ENCODE data around the gene TMEM132C. TPM values are rescaled to one million over a fixed set of nuclear protein-coding genes. Genes with fewer than 3 reads are reported as not detected.

TMEM132C gene
- total RNA-seq, 1 donor from 2014 or later: 0.29 TPM

DNA sequence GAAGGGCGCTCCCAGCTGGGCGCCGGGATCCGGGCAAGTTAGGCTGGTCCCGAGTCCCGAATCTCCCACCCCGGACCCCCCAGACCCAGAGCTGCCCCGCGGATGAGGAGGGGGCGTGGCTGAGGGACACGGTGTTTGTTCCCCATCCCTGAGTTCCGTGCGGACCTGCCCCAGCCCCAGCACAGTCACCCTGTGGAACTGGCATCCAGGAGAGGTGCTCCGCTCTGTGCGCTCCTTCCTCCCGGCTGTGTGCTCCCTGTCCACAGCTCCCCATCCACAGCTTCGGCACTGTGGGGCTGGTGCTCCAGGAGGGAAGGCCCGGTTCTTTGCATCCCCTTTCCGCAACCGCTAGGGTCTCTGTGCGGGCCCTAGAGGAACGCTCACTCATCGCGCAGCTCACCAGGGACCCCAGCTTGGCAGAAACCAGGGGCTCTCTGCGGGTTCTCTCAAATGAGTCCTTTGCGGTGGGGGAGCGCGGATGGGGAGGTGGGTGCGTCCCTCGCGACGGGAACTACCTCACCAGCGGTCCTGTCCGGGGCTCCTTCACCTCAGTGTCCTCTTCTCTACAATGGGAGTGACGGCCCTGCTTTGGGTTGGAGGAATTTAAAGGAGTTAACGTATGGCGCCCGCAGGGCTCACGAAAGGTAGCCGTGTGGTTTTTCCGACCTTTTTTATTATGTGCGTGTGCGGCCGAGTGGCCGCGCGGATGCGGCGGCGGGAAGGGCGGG, 845 bp downstream of the TMEM132C start:
- Mint-ChIP-seq H3K36me3 (ENCODE audit: insufficient read depth) (no peaks in the 10 kb centered on the region), H3K27ac (no peak overlapping the region), H3K9me3 (ENCODE audit: low read depth) (peaks cover 8% of the 10 kb centered on the region), H3K27me3 (peaks cover 49% of the 10 kb centered on the region), H3K4me1 (ENCODE audit: low read depth) (peaks cover 8% of the 10 kb centered on the region), H3K4me3 (ENCODE audit: low read depth) (peak overlapping the region; percentile 52)
- TF ChIP-seq, protein P1, sequence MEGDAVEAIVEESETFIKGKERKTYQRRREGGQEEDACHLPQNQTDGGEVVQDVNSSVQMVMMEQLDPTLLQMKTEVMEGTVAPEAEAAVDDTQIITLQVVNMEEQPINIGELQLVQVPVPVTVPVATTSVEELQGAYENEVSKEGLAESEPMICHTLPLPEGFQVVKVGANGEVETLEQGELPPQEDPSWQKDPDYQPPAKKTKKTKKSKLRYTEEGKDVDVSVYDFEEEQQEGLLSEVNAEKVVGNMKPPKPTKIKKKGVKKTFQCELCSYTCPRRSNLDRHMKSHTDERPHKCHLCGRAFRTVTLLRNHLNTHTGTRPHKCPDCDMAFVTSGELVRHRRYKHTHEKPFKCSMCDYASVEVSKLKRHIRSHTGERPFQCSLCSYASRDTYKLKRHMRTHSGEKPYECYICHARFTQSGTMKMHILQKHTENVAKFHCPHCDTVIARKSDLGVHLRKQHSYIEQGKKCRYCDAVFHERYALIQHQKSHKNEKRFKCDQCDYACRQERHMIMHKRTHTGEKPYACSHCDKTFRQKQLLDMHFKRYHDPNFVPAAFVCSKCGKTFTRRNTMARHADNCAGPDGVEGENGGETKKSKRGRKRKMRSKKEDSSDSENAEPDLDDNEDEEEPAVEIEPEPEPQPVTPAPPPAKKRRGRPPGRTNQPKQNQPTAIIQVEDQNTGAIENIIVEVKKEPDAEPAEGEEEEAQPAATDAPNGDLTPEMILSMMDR (IDR thresholded peaks at IDR 0.05; ENCODE audit: unreplicated experiment): peak; percentile 16
- DNase-seq (ENCODE audit: low spot score, unreplicated experiment): no peak

DNA sequence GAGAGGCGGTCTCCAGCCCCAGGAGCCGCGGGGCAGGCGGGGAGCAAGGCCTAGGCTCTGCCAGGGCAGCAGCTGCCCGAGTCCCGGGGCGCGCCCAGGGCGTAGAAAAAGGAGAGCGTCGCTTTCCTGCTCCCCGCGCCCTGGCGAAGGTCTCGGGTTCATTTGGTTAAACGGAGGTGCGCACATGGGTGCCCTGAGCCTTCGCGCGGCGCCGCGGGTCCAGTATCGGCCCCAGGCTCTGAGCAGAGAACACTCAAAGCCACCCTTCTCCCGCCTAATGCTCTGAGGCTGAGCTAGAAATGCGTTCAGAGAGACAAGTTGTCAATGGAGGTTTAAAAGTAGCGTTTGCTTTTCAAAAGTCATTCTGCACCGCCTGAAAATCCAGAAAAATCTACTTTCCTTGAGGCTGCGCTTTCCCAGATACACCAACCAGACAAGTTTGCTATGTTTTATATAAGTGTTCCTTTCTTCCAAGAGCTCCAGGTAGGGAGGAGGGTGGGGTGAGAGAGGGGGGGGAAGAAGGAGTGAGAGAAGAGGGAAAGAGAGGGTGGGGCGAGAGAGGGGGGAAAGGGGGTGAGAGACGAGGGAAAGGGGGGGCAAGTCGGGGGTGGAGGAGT, 1.5 kb downstream of the TMEM132C start:
- peaks cover 8% of the 10 kb centered on the region for H3K9me3 Mint-ChIP-seq (ENCODE audit: low read depth)
- H3K36me3 Mint-ChIP-seq (ENCODE audit: insufficient read depth): no peaks in the 10 kb centered on the region
- peak overlapping the region; percentile 52 for H3K4me3 Mint-ChIP-seq (ENCODE audit: low read depth)
- H3K27me3 Mint-ChIP-seq: peaks cover 55% of the 10 kb centered on the region
- no peak overlapping the region for H3K27ac Mint-ChIP-seq
- peaks cover 8% of the 10 kb centered on the region for H3K4me1 Mint-ChIP-seq (ENCODE audit: low read depth)
- no peak for DNase-seq (ENCODE audit: low spot score, unreplicated experiment)
- TF ChIP-seq, protein P1 (IDR thresholded peaks at IDR 0.05; ENCODE audit: unreplicated experiment): no peak

DNA sequence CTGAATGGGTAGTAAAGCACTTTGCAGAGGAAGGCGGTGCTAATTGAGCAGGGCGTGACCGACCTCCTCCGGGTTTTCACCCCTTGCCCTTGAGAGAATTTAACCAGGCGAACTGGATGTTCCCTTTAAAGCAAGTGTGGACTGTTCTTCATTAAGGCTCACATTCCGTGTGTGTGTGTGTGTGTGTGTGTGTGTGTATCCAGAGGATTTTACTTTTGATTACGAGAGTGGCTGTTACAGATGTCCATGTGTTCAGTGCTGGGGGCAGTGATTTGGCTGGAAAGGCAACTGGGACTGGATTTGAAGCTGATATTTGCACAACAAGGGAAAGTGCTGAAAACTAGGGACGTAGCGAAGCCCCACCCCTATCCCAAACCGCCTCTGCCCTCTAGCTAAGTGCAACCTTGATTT, 2.2 kb downstream of the TMEM132C start:
- H3K9me3 Mint-ChIP-seq (ENCODE audit: low read depth): peaks cover 4% of the 10 kb centered on the region

DNA sequence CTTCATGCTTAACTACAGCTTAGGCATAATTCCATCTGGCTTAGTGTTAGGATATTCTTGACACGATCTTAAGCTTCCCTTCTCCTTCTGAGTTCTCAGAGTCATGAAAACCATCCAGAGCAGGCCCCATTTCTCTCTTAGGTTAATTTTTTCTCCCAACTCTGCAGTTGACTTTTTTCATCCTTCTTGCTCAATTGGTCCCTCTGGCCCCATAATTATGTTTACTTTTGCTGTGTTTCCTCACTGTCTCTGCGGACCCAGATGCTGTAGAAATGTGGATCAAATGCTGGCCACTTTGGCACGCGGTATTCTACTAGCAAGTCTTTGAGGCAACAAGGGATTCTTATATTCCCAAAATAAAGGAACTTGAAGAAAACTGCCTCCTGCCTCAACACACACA, 9.5 kb downstream of the TMEM132C start:
- Mint-ChIP-seq H3K27me3 (peaks cover 52% of the 10 kb centered on the region), H3K27ac (no peak overlapping the region), H3K4me1 (ENCODE audit: low read depth) (no peaks in the 10 kb centered on the region), H3K4me3 (ENCODE audit: low read depth) (no peak overlapping the region), H3K36me3 (ENCODE audit: insufficient read depth) (no peaks in the 10 kb centered on the region), H3K9me3 (ENCODE audit: low read depth) (peaks cover 3% of the 10 kb centered on the region)
- no peak for DNase-seq (ENCODE audit: low spot score, unreplicated experiment)
- TF ChIP-seq, protein P1 (IDR thresholded peaks at IDR 0.05; ENCODE audit: unreplicated experiment): no peak

More for the DNA sequence above, 2.2 kb downstream of the TMEM132C start:
- TF ChIP-seq, protein P1 (IDR thresholded peaks at IDR 0.05; ENCODE audit: unreplicated experiment): no peak
- H3K4me1 Mint-ChIP-seq (ENCODE audit: low read depth): peaks cover 8% of the 10 kb centered on the region
- no peaks in the 10 kb centered on the region for H3K36me3 Mint-ChIP-seq (ENCODE audit: insufficient read depth)
- no peak for DNase-seq (ENCODE audit: low spot score, unreplicated experiment)
- H3K27me3 Mint-ChIP-seq: peaks cover 57% of the 10 kb centered on the region
- H3K4me3 Mint-ChIP-seq (ENCODE audit: low read depth): no peak overlapping the region
- no peak overlapping the region for H3K27ac Mint-ChIP-seq

DNA sequence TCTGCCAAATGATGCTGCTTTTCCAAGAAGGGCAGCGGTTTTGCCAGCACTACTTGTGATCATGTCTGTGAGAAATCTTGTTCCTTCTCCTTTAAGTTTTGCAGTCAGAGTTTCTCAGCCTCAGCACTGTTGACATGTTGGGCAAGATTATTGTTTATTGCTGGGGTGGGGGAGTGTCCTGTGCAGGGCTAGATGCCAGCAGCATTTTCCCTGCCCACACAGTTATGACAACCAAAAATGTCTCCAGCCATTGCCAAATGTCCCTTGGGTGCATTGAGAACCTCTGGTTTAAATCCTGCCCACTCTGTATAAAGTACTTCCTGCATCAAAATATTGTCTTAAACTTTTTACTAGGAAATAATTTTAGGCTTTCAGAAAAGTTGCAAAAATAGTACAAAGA, 20.0 kb downstream of the TMEM132C start:
- Mint-ChIP-seq H3K4me1 (ENCODE audit: low read depth) (peaks cover 2% of the 10 kb centered on the region), H3K9me3 (ENCODE audit: low read depth) (peaks cover 13% of the 10 kb centered on the region), H3K36me3 (ENCODE audit: insufficient read depth) (no peaks in the 10 kb centered on the region), H3K27me3 (peaks cover 36% of the 10 kb centered on the region), H3K4me3 (ENCODE audit: low read depth) (no peak overlapping the region), H3K27ac (no peak overlapping the region)
- DNase-seq (ENCODE audit: low spot score, unreplicated experiment): no peak
- TF ChIP-seq, protein P1 (IDR thresholded peaks at IDR 0.05; ENCODE audit: unreplicated experiment): no peak

Data from progenitor cell of endocrine pancreas (in vitro differentiated cells).